ENCODE measurements around the gene FAM124A.

The FAM124A gene

GRCh38 chr13:51308781-51309180 lies 86.6 kb downstream of the FAM124A start:
- DNase-seq (ENCODE audit: low spot score), result no peak

- DNase-seq (ENCODE audit: low spot score), result peak; percentile 50
Measured at GRCh38 chr13:51311231-51311630, 89.0 kb downstream of the FAM124A start.

DNA sequence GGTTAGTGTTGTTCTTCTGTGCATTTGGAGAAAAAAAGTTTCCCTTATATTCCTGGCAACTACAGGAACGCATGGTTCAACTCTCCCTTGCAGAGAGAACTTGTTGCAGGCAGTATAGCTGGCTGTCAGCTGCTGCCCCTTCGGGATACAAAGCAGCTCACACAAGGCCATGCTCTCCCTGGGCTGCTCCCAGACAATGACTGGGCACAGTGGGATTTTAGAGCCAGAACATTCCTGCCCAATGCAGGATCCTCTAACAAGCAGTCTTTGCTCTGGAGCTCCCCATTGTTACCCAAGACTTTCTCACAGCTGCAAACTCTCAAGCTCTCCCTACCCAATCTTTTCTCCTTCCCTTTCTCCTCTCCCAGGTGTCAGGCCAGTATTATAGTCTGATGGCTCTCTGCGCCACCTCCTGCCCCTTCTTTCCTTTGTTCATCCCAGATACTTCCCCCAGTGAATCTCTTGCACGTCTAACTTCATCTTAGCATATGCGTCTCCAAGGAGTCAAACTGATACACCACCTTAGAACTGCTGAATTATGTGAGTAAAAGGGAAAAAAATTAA lies 89.8 kb downstream of the FAM124A start:
- no peak for DNase-seq (ENCODE audit: low spot score)

GRCh38 chr13:51313619-51314018 lies 91.4 kb downstream of the FAM124A start:
- no peak for DNase-seq (ENCODE audit: low spot score)

- DNase-seq (ENCODE audit: low spot score), result no peak
Measured at GRCh38 chr13:51317262-51317661, 95.1 kb downstream of the FAM124A start.

DNA sequence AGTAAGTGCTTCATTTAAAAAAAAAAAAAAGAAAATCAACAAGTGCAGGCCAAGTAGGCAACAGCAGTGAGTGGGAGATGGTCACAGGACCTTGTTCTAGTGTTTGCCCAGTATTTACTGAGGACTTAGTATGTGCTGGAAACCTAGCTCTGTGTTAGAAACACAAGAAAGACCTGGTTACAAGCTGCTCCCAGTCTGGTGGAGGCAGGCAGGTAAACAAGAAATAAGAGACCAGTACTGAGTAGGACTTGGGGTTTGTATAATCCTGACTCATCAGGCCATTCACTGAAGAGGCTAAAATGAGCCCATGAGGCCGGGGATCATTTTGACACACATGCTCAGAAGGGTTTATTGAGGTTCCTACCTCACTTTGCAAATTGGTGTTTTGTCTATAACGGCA lies 95.8 kb downstream of the FAM124A start:
- no peak for DNase-seq (ENCODE audit: low spot score)

GRCh38 chr13:51318876-51319275 lies 96.7 kb downstream of the FAM124A start:
- no peak for DNase-seq (ENCODE audit: low spot score)

DNA sequence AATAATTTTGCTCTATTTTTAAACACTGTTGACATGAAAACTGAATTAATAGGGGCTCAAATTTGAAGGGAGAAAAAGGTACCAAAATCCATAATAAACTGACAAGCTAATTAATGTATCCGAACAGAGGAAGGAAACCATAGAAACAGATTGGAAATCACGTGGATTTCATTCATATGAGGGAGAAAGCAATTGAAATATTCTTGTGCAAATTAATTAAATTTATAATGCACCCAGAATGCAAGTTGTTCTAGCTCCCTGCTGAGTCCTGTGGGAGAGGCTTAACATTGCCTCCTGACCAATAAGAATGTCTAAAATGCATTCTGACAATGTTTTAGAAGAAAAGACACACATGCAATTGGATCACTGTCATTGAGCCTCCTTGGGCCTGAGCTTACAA lies 99.6 kb downstream of the FAM124A start:
- DNase-seq (ENCODE audit: low spot score), result no peak

- no peak for DNase-seq (ENCODE audit: low spot score)
Measured at GRCh38 chr13:51322826-51323225, 100.6 kb downstream of the FAM124A start.

GRCh38 chr13:51323824-51324511 lies 101.8 kb downstream of the FAM124A start:
- no peak for DNase-seq (ENCODE audit: low spot score)

GRCh38 chr13:51324714-51325420 lies 102.7 kb downstream of the FAM124A start:
- no peak for DNase-seq (ENCODE audit: low spot score)

- no peak for DNase-seq (ENCODE audit: low spot score)
Measured at GRCh38 chr13:51325837-51326236, 103.6 kb downstream of the FAM124A start.

DNA sequence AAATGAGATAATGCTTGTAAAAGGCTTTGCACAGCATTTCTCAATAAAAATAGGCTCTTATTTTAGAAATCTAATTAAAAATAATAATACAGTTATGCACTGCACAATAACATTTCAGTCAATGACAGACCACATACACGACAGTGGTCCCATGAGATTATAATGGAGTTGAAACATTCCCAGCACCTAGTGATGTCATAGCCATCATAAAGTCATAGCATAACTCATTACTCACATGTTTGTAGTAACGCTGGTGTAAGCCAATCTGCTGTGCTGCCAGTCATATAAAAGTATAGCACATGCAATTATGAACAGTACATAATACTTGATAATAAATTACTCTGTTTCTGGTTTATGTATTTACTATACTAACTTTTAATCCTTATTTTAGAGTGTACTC lies 104.6 kb downstream of the FAM124A start:
- no peak for DNase-seq (ENCODE audit: low spot score)

DNA sequence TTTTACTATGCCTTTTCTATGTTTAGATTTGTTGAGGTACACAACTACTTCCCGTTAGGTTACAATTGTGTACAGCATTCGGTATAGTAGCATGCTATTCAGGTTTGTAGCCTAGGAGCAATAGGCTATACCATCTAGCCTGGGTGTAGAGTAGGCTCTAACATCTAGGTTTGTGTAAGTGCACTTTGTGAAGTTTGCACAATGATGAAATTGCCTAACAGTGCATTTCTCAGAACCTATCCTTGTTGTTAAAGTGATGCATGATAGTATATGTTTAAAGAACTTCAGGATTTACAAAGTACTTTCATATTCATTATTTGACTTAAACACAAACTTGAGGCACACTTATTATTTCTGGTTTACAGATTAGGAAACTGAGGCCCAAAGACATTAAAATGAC lies 105.8 kb downstream of the FAM124A start:
- no peak for DNase-seq (ENCODE audit: low spot score)

- peak; percentile 85 for DNase-seq (ENCODE audit: low spot score)
Measured at GRCh38 chr13:51328488-51328887, 106.3 kb downstream of the FAM124A start.

DNA sequence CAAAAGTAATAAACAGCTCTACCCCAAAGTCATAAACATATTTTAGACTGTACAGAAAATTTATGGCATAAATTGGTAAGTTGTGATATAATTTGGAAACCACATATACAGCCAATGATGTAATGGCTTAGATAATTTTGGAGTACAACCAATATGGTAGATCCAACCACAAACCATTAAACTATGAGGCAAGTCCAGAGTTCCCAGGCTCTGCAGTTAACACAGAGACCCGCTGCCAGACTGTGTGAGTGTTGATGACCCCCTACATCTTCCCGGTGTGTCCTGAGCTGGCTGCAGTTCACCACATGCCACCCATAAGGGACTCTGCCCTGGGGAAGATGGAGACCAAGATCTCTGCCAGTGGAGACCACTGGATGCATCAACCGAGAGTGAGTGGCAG lies 107.4 kb downstream of the FAM124A start:
- DNase-seq (ENCODE audit: low spot score), result no peak

GRCh38 chr13:51330791-51331190 lies 108.6 kb downstream of the FAM124A start:
- DNase-seq (ENCODE audit: low spot score), result no peak

DNA sequence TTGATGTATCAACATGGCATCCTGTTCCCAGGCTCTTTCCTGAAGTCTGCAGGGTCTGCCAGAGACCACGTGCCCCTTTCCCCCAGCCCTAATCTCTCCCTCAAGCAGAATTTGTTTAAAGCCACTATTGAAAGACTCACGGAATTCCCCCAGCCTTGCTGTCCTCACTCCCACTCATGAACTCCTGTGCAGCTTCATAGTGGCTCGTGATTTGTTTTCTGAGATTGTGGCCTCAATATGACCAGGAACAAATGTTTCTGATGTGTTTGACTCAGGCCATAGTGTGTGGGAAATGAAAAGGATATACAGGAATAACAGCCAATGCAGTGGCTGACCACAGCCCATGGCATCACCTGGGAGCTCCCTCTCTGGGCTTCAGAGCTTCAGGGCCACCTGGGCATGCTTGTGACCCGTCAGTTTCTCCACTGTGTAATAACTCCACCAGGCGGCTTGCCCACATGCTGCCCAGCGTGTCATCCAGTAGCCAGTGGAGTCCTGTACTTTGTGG lies 109.2 kb downstream of the FAM124A start:
- DNase-seq (ENCODE audit: low spot score), result no peak

- no peak for DNase-seq (ENCODE audit: low spot score)
Measured at GRCh38 chr13:51332566-51333361, 110.6 kb downstream of the FAM124A start.

- DNase-seq (ENCODE audit: low spot score), result no peak
Measured at GRCh38 chr13:51333421-51333820, 111.2 kb downstream of the FAM124A start.

DNA sequence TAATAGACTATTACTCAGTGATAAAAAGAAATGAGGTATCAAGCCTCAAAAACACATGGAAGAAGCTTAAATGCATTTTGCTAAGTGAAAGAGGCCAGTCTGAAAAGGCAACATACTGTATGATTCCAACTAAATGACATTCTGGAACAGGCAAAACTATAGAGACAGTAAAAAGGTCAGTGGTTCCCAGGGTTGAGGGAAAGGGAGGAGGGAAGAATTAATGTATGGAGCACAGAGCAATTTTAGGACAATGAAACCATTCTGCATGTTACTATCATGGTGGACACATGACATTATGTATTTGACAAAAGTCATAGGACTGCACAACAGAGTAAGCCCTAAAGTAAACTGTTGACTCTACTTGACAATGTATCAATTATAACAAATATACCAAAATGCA lies 111.6 kb downstream of the FAM124A start:
- no peak for DNase-seq (ENCODE audit: low spot score)
